Measurements from ENCODE around the gene CEP41.

GRCh38 chr7:130400120-130400572 lies 40.7 kb downstream of the CEP41 start:
- TF ChIP-seq CTCF (conservative IDR thresholded peaks at IDR 0.05) (no peak), ZFX (IDR thresholded peaks at IDR 0.05) (no peak)
